GM18951 (cell line): ENCODE measurements around the gene CADPS2.

Experiments
- POLR2A ChIP-seq: IDR thresholded peaks from 4 replicates; pipeline ENCODE4 v1.6.1; 2011; ENCODE audit warnings: mild to moderate bottlenecking; ENCODE audit not compliant: insufficient read length, insufficient read depth; ENCODE audit errors: extremely low read depth
- in situ Hi-C: fragments of 300-500 bp; cut with MboI; formaldehyde crosslinking; loops from one replicate; pipeline ENCODE4 v1.12.0; 2022; ENCODE audit warnings: low sequenced_read_pairs, mixed read lengths, inconsistent platforms; ENCODE audit not compliant: unreplicated experiment

Gene CADPS2

GRCh38 chr7:122600042-122600441 is 286.2 kb downstream of the CADPS2 start:
- in situ Hi-C loops = no loop called here
- TF ChIP-seq POLR2A = no peak

GRCh38 chr7:122597277-122597676 is 289.0 kb downstream of the CADPS2 start:
- in situ Hi-C loops = no loop called here
- no peak for TF ChIP-seq POLR2A

- in situ Hi-C loops = no loop called here
These were observed 290.4 kb downstream of the CADPS2 start for GRCh38 chr7:122595885-122596284.

GRCh38 chr7:122588621-122589020 is 297.6 kb downstream of the CADPS2 start:
- no peak for TF ChIP-seq POLR2A
- in situ Hi-C loops = no loop called here

More at GRCh38 chr7:122595885-122596284, 290.4 kb downstream of the CADPS2 start:
- TF ChIP-seq POLR2A = no peak

- no peak for TF ChIP-seq POLR2A
- in situ Hi-C loops = no loop called here
These were observed 301.5 kb downstream of the CADPS2 start for GRCh38 chr7:122584676-122585251.

GRCh38 chr7:122578350-122578749 is 307.9 kb downstream of the CADPS2 start:
- TF ChIP-seq POLR2A = no peak
- in situ Hi-C loops = no loop called here

- no peak for TF ChIP-seq POLR2A
- in situ Hi-C loops = no loop called here
These were observed 308.7 kb downstream of the CADPS2 start for GRCh38 chr7:122577449-122578003.

- TF ChIP-seq POLR2A = no peak
- in situ Hi-C loops = no loop called here
These were observed 313.6 kb downstream of the CADPS2 start for GRCh38 chr7:122572706-122573105.

GRCh38 chr7:122561326-122561725 is 324.9 kb downstream of the CADPS2 start:
- in situ Hi-C loops = no loop called here
- no peak for TF ChIP-seq POLR2A

- no peak for TF ChIP-seq POLR2A
- in situ Hi-C loops = no loop called here
These were observed 329.3 kb downstream of the CADPS2 start for GRCh38 chr7:122556873-122557542.

GRCh38 chr7:122556219-122556618 is 330.0 kb downstream of the CADPS2 start:
- in situ Hi-C loops = no loop called here
- TF ChIP-seq POLR2A = no peak

- TF ChIP-seq POLR2A = no peak
- in situ Hi-C loops = no loop called here
These were observed 332.5 kb downstream of the CADPS2 start for GRCh38 chr7:122553761-122554160.

- in situ Hi-C loops = no loop called here
- no peak for TF ChIP-seq POLR2A
These were observed 333.5 kb downstream of the CADPS2 start for GRCh38 chr7:122552769-122553168.

- in situ Hi-C loops = no loop called here
- TF ChIP-seq POLR2A = no peak
These were observed 335.7 kb downstream of the CADPS2 start for GRCh38 chr7:122550545-122550944.
